GM12801 (cell line): ENCODE measurements around the gene NARS2.

Source experiments
- TF ChIP-seq, protein P1 (sequence below): IDR thresholded peaks from one replicate; pipeline ENCODE4 v1.5.1; 2011; ENCODE audit warnings: control low read depth; ENCODE audit not compliant: insufficient read length; ENCODE audit errors: extremely low read depth

Gene NARS2

GRCh38 chr11:78489184-78489583, 85.5 kb downstream of the NARS2 start:
- TF ChIP-seq, protein P1, sequence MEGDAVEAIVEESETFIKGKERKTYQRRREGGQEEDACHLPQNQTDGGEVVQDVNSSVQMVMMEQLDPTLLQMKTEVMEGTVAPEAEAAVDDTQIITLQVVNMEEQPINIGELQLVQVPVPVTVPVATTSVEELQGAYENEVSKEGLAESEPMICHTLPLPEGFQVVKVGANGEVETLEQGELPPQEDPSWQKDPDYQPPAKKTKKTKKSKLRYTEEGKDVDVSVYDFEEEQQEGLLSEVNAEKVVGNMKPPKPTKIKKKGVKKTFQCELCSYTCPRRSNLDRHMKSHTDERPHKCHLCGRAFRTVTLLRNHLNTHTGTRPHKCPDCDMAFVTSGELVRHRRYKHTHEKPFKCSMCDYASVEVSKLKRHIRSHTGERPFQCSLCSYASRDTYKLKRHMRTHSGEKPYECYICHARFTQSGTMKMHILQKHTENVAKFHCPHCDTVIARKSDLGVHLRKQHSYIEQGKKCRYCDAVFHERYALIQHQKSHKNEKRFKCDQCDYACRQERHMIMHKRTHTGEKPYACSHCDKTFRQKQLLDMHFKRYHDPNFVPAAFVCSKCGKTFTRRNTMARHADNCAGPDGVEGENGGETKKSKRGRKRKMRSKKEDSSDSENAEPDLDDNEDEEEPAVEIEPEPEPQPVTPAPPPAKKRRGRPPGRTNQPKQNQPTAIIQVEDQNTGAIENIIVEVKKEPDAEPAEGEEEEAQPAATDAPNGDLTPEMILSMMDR = no peak

GRCh38 chr11:78478536-78478935, 96.1 kb downstream of the NARS2 start:
- TF ChIP-seq, protein P1 = no peak

DNA sequence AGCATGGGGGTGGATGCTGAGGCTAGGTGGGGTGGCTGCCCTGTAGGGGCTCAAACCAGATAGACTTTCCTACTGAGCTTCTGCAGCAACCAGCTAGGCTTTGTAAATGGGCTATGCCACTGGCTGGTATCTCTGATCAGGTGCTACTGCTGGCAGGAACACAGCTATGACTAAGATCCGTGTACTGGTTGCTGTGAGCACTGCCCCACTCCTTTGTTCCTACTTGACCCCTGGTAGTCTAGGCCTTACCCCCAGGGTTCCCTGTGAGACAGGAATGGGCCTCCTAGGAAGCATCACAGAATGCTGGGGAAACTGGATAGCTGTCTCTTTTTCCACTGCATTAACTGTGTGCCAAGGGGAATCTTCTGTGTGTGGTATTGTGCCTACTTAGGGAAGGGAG, 98.6 kb downstream of the NARS2 start:
- TF ChIP-seq, protein P1 = no peak

DNA sequence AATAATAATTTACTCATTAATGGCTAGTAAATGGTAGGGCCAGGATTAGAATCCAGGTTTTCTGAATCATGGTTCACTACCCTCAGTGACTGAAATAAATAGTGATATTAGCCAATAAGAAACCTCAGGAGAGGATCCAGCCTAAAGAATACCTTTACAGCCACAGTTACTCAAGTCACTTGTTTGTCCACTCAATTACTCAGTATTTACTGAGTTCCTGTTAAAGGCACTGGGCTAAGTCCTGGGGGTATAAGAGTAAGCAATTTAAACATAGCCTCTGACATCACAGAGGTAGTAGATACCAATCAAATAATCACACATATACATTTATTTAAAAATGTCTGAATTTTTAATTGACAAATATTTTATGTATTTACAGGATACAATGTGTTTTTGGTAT, 100.2 kb downstream of the NARS2 start:
- TF ChIP-seq, protein P1 = no peak

DNA sequence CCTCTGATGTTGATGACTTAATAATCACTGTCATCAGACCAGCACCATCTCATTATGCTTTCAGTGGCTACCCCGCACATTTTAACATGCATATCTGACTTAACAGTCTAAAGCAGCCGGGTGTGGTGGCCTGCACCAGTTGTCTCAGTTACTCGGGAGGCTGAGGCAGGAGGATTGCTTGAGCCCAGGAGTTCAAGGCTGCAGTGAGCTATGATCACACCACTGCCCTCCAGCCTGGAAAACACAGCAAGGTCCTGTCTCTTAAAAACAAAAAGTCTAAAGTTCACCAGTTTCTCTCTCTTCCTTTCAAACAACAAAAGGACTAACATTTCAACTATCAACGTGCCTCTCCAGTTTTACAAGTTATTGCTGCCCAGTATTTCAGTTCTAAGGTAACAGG, 101.8 kb downstream of the NARS2 start:
- TF ChIP-seq, protein P1 = no peak

DNA sequence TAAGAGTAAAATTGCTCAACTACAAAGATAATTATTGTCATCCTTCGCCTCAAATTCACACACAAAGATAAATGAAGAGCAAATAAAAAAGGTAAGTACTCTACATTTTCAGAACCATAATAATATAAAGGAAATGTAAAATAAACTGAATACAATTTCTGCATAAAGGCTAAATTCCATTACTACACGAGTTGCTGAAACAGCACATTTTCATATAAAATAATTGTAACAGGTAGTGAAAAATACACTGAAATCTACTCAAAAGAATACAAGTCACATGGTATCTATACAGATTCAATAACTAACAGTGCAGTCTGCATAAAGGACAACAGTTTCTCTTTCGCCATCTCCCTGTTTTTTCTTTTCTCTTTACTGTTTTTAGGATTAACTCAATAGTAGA, 102.3 kb downstream of the NARS2 start:
- TF ChIP-seq, protein P1 = no peak

GRCh38 chr11:78470861-78471442, 103.7 kb downstream of the NARS2 start:
- TF ChIP-seq, protein P1 = no peak
